H9 (cell line): Measurements from ENCODE around the gene SPRN. TPM values are rescaled to one million over a fixed set of nuclear protein-coding genes. Genes with fewer than 3 reads are reported as not detected.

ENCODE experiments used
- DNase-seq: peaks from one replicate; pipeline ENCODE4 v3.0.0-alpha.2; 2017
- H2AFZ ChIP-seq: one replicate; pipeline ENCODE4 v1.6.1; 2013; ENCODE audit warnings: mild to moderate bottlenecking, low read length, control low read depth, moderate library complexity
- H2AK5ac ChIP-seq: 2 replicates; pipeline ENCODE4 v1.6.1; 2013; ENCODE audit warnings: low read length, control low read depth, mixed read lengths; ENCODE audit not compliant: insufficient read length
- H2BK120ac ChIP-seq: one replicate; pipeline ENCODE4 v1.6.1; 2013; ENCODE audit warnings: low read depth, mild to moderate bottlenecking, low read length, control low read depth, inconsistent platforms; ENCODE audit not compliant: poor library complexity, severe bottlenecking
- H2BK12ac ChIP-seq: 2 replicates; pipeline ENCODE4 v1.6.1; 2013; ENCODE audit warnings: low read length, control low read depth, mixed read lengths, low read depth; ENCODE audit not compliant: insufficient read length
- H2BK15ac ChIP-seq: 2 replicates; pipeline ENCODE4 v1.6.1; 2013; ENCODE audit warnings: low read depth, low read length, control low read depth
- H2BK20ac ChIP-seq: one replicate; pipeline ENCODE4 v1.6.1; 2013; ENCODE audit warnings: low read depth, mild to moderate bottlenecking, low read length, control low read depth, inconsistent platforms; ENCODE audit not compliant: poor library complexity, severe bottlenecking
- H2BK5ac ChIP-seq: 2 replicates; pipeline ENCODE4 v1.6.1; 2013; ENCODE audit warnings: low read length, control low read depth, mixed read lengths; ENCODE audit not compliant: insufficient read length
- H3K14ac ChIP-seq: 2 replicates; pipeline ENCODE4 v1.6.1; 2013; ENCODE audit warnings: low read length, control low read depth; ENCODE audit not compliant: insufficient read depth
- H3K18ac ChIP-seq: 2 replicates; pipeline ENCODE4 v1.6.1; 2013; ENCODE audit warnings: low read depth, mild to moderate bottlenecking, mixed read lengths, low read length, control low read depth; ENCODE audit not compliant: insufficient read length
- H3K23ac ChIP-seq: 2 replicates; pipeline ENCODE4 v1.6.1; 2013; ENCODE audit warnings: low read length, control low read depth, mixed read lengths, low read depth; ENCODE audit not compliant: insufficient read length
- H3K23me2 ChIP-seq: 2 replicates; pipeline ENCODE4 v1.6.1; 2013; ENCODE audit warnings: low read depth, mild to moderate bottlenecking, mixed read lengths, low read length, control low read depth; ENCODE audit not compliant: insufficient read length, poor library complexity, severe bottlenecking
- H3K27ac ChIP-seq: 2 replicates; pipeline ENCODE4 v1.5.1; 2013; ENCODE audit warnings: low read length, control low read depth, mixed read lengths, low read depth; ENCODE audit not compliant: insufficient read length
- H3K27me3 ChIP-seq: 2 replicates; pipeline ENCODE4 v1.6.1; 2013; ENCODE audit warnings: low read length, control low read depth, inconsistent platforms; ENCODE audit not compliant: insufficient read depth
- H3K4ac ChIP-seq: 2 replicates; pipeline ENCODE4 v1.6.1; 2013; ENCODE audit warnings: low read depth, mild to moderate bottlenecking, control low read depth, inconsistent platforms, low read length, moderate library complexity
- H3K4me1 ChIP-seq: 2 replicates; pipeline ENCODE4 v1.6.1; 2013; ENCODE audit warnings: low read length, control low read depth, inconsistent platforms; ENCODE audit not compliant: insufficient read depth
- H3K4me2 ChIP-seq: 2 replicates; pipeline ENCODE4 v1.6.1; 2013; ENCODE audit warnings: low read length, control low read depth, mixed read lengths; ENCODE audit not compliant: insufficient read length, insufficient read depth
- H3K56ac ChIP-seq: 2 replicates; pipeline ENCODE4 v1.6.1; 2013; ENCODE audit warnings: low read depth, mild to moderate bottlenecking, mixed read lengths, low read length, control low read depth; ENCODE audit not compliant: insufficient read length
- H3K79me1 ChIP-seq: 2 replicates; pipeline ENCODE4 v1.6.1; 2013; ENCODE audit warnings: low read depth, mild to moderate bottlenecking, moderate library complexity, low read length, control low read depth, inconsistent platforms; ENCODE audit not compliant: insufficient read depth, poor library complexity, severe bottlenecking
- H3K79me2 ChIP-seq: 2 replicates; pipeline ENCODE4 v1.6.1; 2013; ENCODE audit warnings: low read length, control low read depth, inconsistent platforms; ENCODE audit not compliant: insufficient read depth
- H3K9ac ChIP-seq: 2 replicates; pipeline ENCODE4 v1.6.1; 2013; ENCODE audit warnings: low read length, control low read depth, mixed read lengths; ENCODE audit not compliant: insufficient read length; ENCODE audit errors: extremely low read depth
- H3K9me3 ChIP-seq: one replicate; pipeline ENCODE4 v1.6.1; 2013; ENCODE audit warnings: low read depth, low read length, inconsistent platforms; ENCODE audit not compliant: control insufficient read depth
- H3T11ph ChIP-seq: one replicate; pipeline ENCODE4 v1.6.1; 2013; ENCODE audit warnings: mild to moderate bottlenecking, low read length, control low read depth, inconsistent platforms
- H4K20me1 ChIP-seq: one replicate; pipeline ENCODE4 v1.6.1; 2013; ENCODE audit not compliant: control insufficient read depth, insufficient read length, insufficient read depth
- H4K5ac ChIP-seq: 2 replicates; pipeline ENCODE4 v1.6.1; 2013; ENCODE audit warnings: low read depth, mild to moderate bottlenecking, mixed read lengths, low read length, control low read depth; ENCODE audit not compliant: insufficient read length
- H4K8ac ChIP-seq: replicated peaks from 2 replicates; pipeline ENCODE4 v1.6.1; 2013; ENCODE audit warnings: low read length, control low read depth, mixed read lengths, low read depth; ENCODE audit not compliant: insufficient read length
- H4K91ac ChIP-seq: 2 replicates; pipeline ENCODE4 v1.6.1; 2013; ENCODE audit warnings: low read depth, mild to moderate bottlenecking, moderate library complexity, mixed read lengths, low read length, control low read depth; ENCODE audit not compliant: insufficient read length
- H3K27ac Mint-ChIP-seq, 3 experiments: 2 replicates in 2 of 3; 3 replicates in 1 of 3; pipeline ENCODE4 v1.8.0; 2020 to 2021; ENCODE audit warnings: mixed read lengths in 3 of 3, mild to moderate bottlenecking in 1 of 3, moderate library complexity in 1 of 3
- H3K27me3 Mint-ChIP-seq: 2 replicates; pipeline ENCODE4 v1.8.0; 2021; ENCODE audit warnings: low read depth, mild to moderate bottlenecking, moderate library complexity, mixed read lengths
- H3K36me3 Mint-ChIP-seq, 3 experiments: 2 replicates in 2 of 3; 3 replicates in 1 of 3; pipeline ENCODE4 v1.8.0; 2020 to 2021; ENCODE audit warnings: low read depth in 3 of 3, mixed read lengths in 3 of 3; ENCODE audit not compliant: insufficient read depth in 1 of 3
- H3K4me1 Mint-ChIP-seq, 2 experiments: 2 replicates each; pipeline ENCODE4 v1.8.0; 2020; ENCODE audit warnings: mixed read lengths in 2 of 2
- H3K4me3 Mint-ChIP-seq, 2 experiments: 2 replicates in 1 of 2; 3 replicates in 1 of 2; pipeline ENCODE4 v1.8.0; 2020 to 2021; ENCODE audit warnings: mild to moderate bottlenecking in 2 of 2, mixed read lengths in 2 of 2, moderate library complexity in 1 of 2
- H3K9me3 Mint-ChIP-seq, 2 experiments: 2 replicates in 1 of 2; 3 replicates in 1 of 2; pipeline ENCODE4 v1.8.0; 2020; ENCODE audit warnings: mild to moderate bottlenecking in 2 of 2, mixed read lengths in 2 of 2, moderate library complexity in 1 of 2
- WGBS: extraction: QIAGEN DNeasy Blood & Tissue Kit; methylation state at CpG from one replicate; pipeline ENCODE4 v1.1.7; 2013; ENCODE audit warnings: missing lambda C conversion rate, low lambda C conversion rate, mixed read lengths; ENCODE audit not compliant: insufficient read length; ENCODE audit errors: extremely low coverage; 5-methylcytosine and 5-hydroxymethylcytosine counted together
- total RNA-seq: library from RNA; stranded (reverse); gene quantifications from 2 replicates; pipeline ENCODE4 v1.2.1, GENCODE V29; 2021
- TF ChIP-seq, protein P1 (sequence below): fragments of 200-600 bp; sonication (generic); conservative IDR thresholded peaks from 3 replicates; pipeline ENCODE4 v1.8.0; 2021; ENCODE audit warnings: antibody characterized with exemption, mild to moderate bottlenecking

The SPRN gene
- total RNA-seq, 1 experiment from 2014 or later = 0.42 TPM

DNA sequence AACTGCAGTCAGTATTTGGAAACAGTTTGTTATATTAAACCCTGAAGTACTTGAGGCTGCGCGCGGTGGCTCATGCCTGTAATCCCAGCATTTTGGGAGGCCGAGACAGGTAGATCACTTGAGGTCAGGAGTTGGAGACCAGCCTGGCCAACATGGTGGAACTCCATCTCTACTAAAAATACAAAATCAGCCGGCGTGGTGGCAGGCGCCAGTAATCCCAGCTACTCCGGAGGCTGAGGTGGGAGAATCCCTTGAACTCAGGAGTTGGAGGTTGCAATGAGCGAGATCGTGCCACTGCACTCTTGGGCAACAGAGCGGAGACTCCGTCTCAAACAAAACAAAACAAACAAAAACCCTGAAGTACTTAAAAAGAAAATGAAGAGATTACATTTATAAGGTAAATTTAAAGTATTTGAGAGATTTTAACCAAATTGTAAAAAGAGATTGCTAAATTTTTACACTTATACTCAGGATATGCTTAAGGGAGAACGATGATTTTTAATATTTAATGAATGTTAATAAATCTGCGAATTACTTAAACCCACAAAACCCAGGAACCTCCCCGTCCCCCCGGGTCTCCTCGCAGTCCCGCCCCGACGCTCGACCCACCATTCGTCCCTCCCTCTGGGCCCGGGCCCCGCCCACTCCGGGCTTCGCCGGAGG, 30.9 kb downstream of the SPRN start:
- Histone ChIP-seq H2BK12ac (no peak overlapping the region), H3K4me2 (peak overlapping the region; percentile 39), H3K9me3 (no peaks in the 10 kb centered on the region), H3K23ac (no peak overlapping the region), H2AFZ (no peak overlapping the region), H3K4ac (no peak overlapping the region), H3K79me2 (peaks cover 3% of the 10 kb centered on the region; the same call in 1 of the 2 replicates), H4K20me1 (no peaks in the 10 kb centered on the region), H2BK20ac (no peak overlapping the region), H2BK15ac (no peak overlapping the region), H3K27me3 (no peaks in the 10 kb centered on the region), H3K27ac (no peak overlapping the region), H3K14ac (no peak overlapping the region), H3K23me2 (peaks cover 5% of the 10 kb centered on the region), H2BK120ac (no peak overlapping the region), H3K56ac (no peak overlapping the region), H3K18ac (no peak overlapping the region), H3K4me1 (no peaks in the 10 kb centered on the region), H4K91ac (no peak overlapping the region), H2BK5ac (no peak overlapping the region), H3K9ac (no peak overlapping the region), H3T11ph (no peak overlapping the region), H4K8ac (no peak overlapping the region), H2AK5ac (no peak overlapping the region), H3K79me1 (peaks cover 4% of the 10 kb centered on the region), H4K5ac (no peak overlapping the region)
- H3K9me3 Mint-ChIP-seq = no peaks in the 10 kb centered on the region; a peak in 1 of 5 replicates
- no CpG with 5 or more reads among the region's 27 CpGs for WGBS
- H3K36me3 Mint-ChIP-seq = peaks cover 25 to 30% (median 29%) of the 10 kb centered on the region in 3 experiments
- H3K27me3 Mint-ChIP-seq = no peaks in the 10 kb centered on the region
- peak; percentile 31 for DNase-seq
- H3K4me1 Mint-ChIP-seq = peaks cover 9 to 12% of the 10 kb centered on the region in 2 experiments
- peak overlapping the region; percentile 78 to 89 for H3K4me3 Mint-ChIP-seq
- peak overlapping the region; percentile 77 to 92 (median 88); a peak in 6 of 7 replicates for H3K27ac Mint-ChIP-seq
- TF ChIP-seq, protein P1, sequence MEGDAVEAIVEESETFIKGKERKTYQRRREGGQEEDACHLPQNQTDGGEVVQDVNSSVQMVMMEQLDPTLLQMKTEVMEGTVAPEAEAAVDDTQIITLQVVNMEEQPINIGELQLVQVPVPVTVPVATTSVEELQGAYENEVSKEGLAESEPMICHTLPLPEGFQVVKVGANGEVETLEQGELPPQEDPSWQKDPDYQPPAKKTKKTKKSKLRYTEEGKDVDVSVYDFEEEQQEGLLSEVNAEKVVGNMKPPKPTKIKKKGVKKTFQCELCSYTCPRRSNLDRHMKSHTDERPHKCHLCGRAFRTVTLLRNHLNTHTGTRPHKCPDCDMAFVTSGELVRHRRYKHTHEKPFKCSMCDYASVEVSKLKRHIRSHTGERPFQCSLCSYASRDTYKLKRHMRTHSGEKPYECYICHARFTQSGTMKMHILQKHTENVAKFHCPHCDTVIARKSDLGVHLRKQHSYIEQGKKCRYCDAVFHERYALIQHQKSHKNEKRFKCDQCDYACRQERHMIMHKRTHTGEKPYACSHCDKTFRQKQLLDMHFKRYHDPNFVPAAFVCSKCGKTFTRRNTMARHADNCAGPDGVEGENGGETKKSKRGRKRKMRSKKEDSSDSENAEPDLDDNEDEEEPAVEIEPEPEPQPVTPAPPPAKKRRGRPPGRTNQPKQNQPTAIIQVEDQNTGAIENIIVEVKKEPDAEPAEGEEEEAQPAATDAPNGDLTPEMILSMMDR = no peak
